Activated B cell treated with CpG ODN at 0.5 μM for 24 hours (primary cell): ENCODE measurements around the gene TBC1D25. TPM values are rescaled to one million over a fixed set of nuclear protein-coding genes. Genes with fewer than 3 reads are reported as not detected.
"Not testable (repeated sequence)": the region's sequence is repeated elsewhere in the genome, so short reads cannot be mapped to it uniquely, and the experiment has no call there.

Source experiments
- ATAC-seq: fragments of 200-7000 bp; cut with Tn5 transposase; one replicate; pipeline ENCODE4 v1.10.0; 2021; ENCODE audit warnings: low read depth, mild to moderate bottlenecking, moderate library complexity
- CTCF ChIA-PET: fragments of 350-600 bp; sonication (Branson Sonifier 250); formaldehyde crosslinking; loops from one replicate; lab custom pipeline; 2021; ENCODE audit warnings: antibody characterized with exemption; lab: Charles Lee
- POLR2A ChIA-PET: fragments of 350-600 bp; sonication (Branson Sonifier 250); formaldehyde crosslinking; loops from one replicate; lab custom pipeline; 2021; ENCODE audit warnings: antibody characterized with exemption; lab: Charles Lee
- DNase-seq: peaks from one replicate; pipeline ENCODE4 v3.0.0; 2022
- H3K27ac Mint-ChIP-seq: one replicate; pipeline ENCODE4 v1.8.0; 2020; ENCODE audit warnings: mixed read lengths
- H3K27me3 Mint-ChIP-seq: one replicate; pipeline ENCODE4 v1.8.0; 2021; ENCODE audit warnings: mixed read lengths
- H3K36me3 Mint-ChIP-seq: one replicate; pipeline ENCODE4 v1.8.0; 2021; ENCODE audit warnings: low read depth, mixed read lengths
- H3K4me1 Mint-ChIP-seq: one replicate; pipeline ENCODE4 v1.8.0; 2021; ENCODE audit warnings: mixed read lengths
- H3K4me3 Mint-ChIP-seq: one replicate; pipeline ENCODE4 v1.8.0; 2020; ENCODE audit warnings: mild to moderate bottlenecking, mixed read lengths
- H3K9me3 Mint-ChIP-seq: one replicate; pipeline ENCODE4 v1.8.0; 2020; ENCODE audit warnings: mixed read lengths
- intact Hi-C: fragments of 100-400 bp; cut with micrococcal nuclease; formaldehyde crosslinking; loops from one replicate; pipeline ENCODE4 v1.15.1; 2024
- total RNA-seq: library from RNA; stranded (reverse); gene quantifications from 2 replicates; pipeline ENCODE4 v1.2.3, GENCODE V29; 2022
- TF ChIP-seq, protein P1 (sequence below): fragments of 200-600 bp; IDR thresholded peaks from one replicate; pipeline ENCODE4 v1.8.0; 2022; ENCODE audit warnings: antibody characterized with exemption, mild to moderate bottlenecking

Gene TBC1D25
- total RNA-seq, 1 donor from 2014 or later = 16.4 TPM

GRCh38 chrX:48514868-48515460 is 24.6 kb upstream of the TBC1D25 start:
- Mint-ChIP-seq H3K27me3 (no peaks in the 10 kb centered on the region), H3K27ac (no peak overlapping the region), H3K36me3 (peaks cover 6% of the 10 kb centered on the region), H3K4me1 (peaks cover under 1% of the 10 kb centered on the region), H3K4me3 (no peak overlapping the region), H3K9me3 (no peaks in the 10 kb centered on the region)
- intact Hi-C loops = no loop called here
- ChIA-PET POLR2A (no interaction called here), CTCF (no interaction called here)
- DNase-seq (no peak), ATAC-seq (no peak)
- TF ChIP-seq, protein P1, sequence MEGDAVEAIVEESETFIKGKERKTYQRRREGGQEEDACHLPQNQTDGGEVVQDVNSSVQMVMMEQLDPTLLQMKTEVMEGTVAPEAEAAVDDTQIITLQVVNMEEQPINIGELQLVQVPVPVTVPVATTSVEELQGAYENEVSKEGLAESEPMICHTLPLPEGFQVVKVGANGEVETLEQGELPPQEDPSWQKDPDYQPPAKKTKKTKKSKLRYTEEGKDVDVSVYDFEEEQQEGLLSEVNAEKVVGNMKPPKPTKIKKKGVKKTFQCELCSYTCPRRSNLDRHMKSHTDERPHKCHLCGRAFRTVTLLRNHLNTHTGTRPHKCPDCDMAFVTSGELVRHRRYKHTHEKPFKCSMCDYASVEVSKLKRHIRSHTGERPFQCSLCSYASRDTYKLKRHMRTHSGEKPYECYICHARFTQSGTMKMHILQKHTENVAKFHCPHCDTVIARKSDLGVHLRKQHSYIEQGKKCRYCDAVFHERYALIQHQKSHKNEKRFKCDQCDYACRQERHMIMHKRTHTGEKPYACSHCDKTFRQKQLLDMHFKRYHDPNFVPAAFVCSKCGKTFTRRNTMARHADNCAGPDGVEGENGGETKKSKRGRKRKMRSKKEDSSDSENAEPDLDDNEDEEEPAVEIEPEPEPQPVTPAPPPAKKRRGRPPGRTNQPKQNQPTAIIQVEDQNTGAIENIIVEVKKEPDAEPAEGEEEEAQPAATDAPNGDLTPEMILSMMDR = no peak

DNA sequence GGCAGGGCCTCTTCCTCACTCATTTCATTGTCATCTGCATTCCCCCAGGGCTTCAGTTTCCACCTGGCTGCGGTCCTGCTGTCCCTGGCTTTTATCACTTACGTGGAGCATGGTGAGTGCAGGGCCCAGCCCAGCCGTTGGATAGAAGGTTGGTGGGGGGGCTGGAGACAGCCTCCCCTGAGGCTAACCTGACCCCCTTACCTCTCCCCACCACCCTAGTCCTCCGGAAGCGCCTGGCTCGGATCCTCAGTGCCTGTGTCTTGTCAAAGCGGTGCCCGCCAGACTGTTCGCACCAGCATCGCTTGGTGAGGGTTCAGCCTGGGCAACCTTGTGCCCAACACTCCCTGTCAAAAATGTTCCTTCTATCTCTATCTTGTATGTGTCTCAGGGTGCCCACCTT is 23.7 kb upstream of the TBC1D25 start:
- no peak overlapping the region for H3K4me3 Mint-ChIP-seq
- no peak overlapping the region for H3K27ac Mint-ChIP-seq
- ChIA-PET POLR2A (no interaction called here), CTCF (no interaction called here)
- DNase-seq (no peak), ATAC-seq (no peak)
- H3K4me1 Mint-ChIP-seq = peaks cover 5% of the 10 kb centered on the region
- no peaks in the 10 kb centered on the region for H3K27me3 Mint-ChIP-seq
- peaks cover 6% of the 10 kb centered on the region for H3K36me3 Mint-ChIP-seq
- intact Hi-C loops = no loop called here
- TF ChIP-seq, protein P1 = no peak
- no peaks in the 10 kb centered on the region for H3K9me3 Mint-ChIP-seq

GRCh38 chrX:48516285-48516684 is 23.2 kb upstream of the TBC1D25 start:
- Mint-ChIP-seq H3K4me1 (peaks cover 10% of the 10 kb centered on the region), H3K27ac (no peak overlapping the region), H3K9me3 (no peaks in the 10 kb centered on the region), H3K36me3 (peaks cover 6% of the 10 kb centered on the region), H3K27me3 (no peaks in the 10 kb centered on the region), H3K4me3 (no peak overlapping the region)
- DNase-seq (no peak), ATAC-seq (no peak)
- ChIA-PET CTCF (no interaction called here), POLR2A (no interaction called here)
- TF ChIP-seq, protein P1 = no peak
- intact Hi-C loops = no loop called here

DNA sequence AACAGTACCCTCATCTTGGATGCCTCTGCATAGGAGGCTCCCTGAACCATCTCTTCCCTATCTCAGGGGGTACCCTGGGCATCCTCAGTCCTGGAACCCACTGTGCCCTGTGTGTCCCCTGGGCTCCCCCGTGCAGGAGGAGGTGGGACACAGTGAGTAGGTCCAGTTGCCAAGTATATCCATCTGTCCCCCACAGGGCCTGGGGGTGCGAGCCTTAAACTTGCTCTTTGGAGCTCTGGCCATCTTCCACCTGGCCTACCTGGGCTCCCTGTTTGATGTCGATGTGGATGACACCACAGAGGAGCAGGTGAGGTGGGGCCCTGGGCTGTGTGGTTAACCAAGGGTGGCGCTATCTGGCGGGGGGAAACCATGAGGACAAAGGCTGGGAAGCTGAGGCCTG is 22.5 kb upstream of the TBC1D25 start:
- no peak overlapping the region for H3K27ac Mint-ChIP-seq
- intact Hi-C loops = no loop called here
- ChIA-PET CTCF (no interaction called here), POLR2A (no interaction called here)
- H3K36me3 Mint-ChIP-seq = peaks cover 5% of the 10 kb centered on the region
- DNase-seq = no peak
- peaks cover 14% of the 10 kb centered on the region for H3K4me1 Mint-ChIP-seq
- no peaks in the 10 kb centered on the region for H3K9me3 Mint-ChIP-seq
- H3K27me3 Mint-ChIP-seq = no peaks in the 10 kb centered on the region
- ATAC-seq = no peak
- TF ChIP-seq, protein P1 = no peak
- H3K4me3 Mint-ChIP-seq = no peak overlapping the region

GRCh38 chrX:48519481-48519880 is 20.0 kb upstream of the TBC1D25 start:
- H3K27ac Mint-ChIP-seq, H3K4me3 Mint-ChIP-seq, DNase-seq, H3K9me3 Mint-ChIP-seq, ATAC-seq, CTCF ChIA-PET, intact Hi-C loops, H3K27me3 Mint-ChIP-seq, H3K36me3 Mint-ChIP-seq: not testable (repeated sequence)
- POLR2A ChIA-PET = interaction anchor here (1.0 kb wide), 1 partner anchor 21 kb away, joined by 3 read pairs; no protein-coding TSS in a partner anchor
- peaks cover 24% of the 10 kb centered on the region for H3K4me1 Mint-ChIP-seq
